SK-N-SH treated with all-trans-retinoic acid at 6 μM for 48 hours (cell line): ENCODE measurements around the gene IFNGR1.

ENCODE experiments used
- RARB ChIP-seq: fragments of 250-450 bp; sonication (Bioruptor Pico); IDR thresholded peaks from 2 replicates; pipeline ENCODE4 v1.8.0; 2021; ENCODE audit warnings: mild to moderate bottlenecking, moderate library complexity
- ZFP3 ChIP-seq: fragments of 250-450 bp; sonication (Bioruptor Pico); IDR thresholded peaks from 2 replicates; pipeline ENCODE4 v1.5.0; 2020; ENCODE audit warnings: mild to moderate bottlenecking, moderate library complexity

DNA sequence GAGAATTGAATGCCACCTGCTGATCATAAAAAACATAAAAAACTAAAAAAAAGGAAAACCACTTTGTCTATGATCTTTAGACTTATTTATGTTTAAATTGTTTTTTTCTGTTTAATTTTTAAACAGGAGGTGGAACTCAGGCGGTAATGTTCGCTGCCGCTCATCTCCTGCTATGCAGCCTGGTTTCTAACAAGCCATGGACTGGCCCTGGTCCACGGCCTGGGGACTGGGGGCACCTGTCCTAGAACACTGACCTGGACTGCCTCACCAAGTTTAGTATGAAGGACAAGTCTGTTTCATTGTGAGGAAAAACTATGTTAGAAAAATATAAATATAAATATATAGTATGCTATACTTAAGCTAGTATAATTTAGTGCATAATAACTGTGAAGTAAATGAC lies 27.0 kb upstream of the IFNGR1 start:
- no peak for TF ChIP-seq RARB (CRISPR knock-in tag)
- TF ChIP-seq ZFP3: no peak
